Activated CD4-positive, CD25-positive, alpha-beta regulatory T cell (primary cell): ENCODE measurements around the gene EPB42.
"Not testable (repeated sequence)": the region's sequence is repeated elsewhere in the genome, so short reads cannot be mapped to it uniquely, and the experiment has no call there.

ENCODE experiments used
- DNase-seq, 4 experiments: peaks; one replicate each; lab custom pipeline; 2025; lab: John Stamatoyannopoulos, UW

The EPB42 gene

DNA sequence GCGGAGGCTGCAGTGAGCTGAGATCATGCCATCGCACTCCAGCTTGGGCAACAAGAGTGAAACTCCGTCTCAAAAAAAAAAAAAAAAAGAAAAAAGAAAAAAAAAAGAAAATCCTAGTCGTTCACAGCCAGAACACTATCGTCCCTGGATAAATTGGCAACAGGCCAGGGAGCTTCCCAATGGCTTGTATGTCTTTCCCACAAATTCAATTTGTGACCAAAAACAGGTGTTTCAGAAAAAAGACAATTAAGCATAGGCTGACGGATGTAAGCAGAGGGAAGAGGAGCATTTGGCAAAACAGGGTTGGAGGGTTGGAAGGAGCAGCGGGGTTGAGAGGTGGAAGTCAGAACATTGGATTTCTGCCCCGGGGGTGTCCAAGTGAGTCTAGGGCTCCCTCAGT is 8.5 kb downstream of the EPB42 start:
- DNase-seq = no peak

- no peak for DNase-seq
Measured at GRCh38 chr15:43211224-43211735, 9.5 kb downstream of the EPB42 start.

GRCh38 chr15:43210807-43211206 is 10.0 kb downstream of the EPB42 start:
- no peak for DNase-seq

DNA sequence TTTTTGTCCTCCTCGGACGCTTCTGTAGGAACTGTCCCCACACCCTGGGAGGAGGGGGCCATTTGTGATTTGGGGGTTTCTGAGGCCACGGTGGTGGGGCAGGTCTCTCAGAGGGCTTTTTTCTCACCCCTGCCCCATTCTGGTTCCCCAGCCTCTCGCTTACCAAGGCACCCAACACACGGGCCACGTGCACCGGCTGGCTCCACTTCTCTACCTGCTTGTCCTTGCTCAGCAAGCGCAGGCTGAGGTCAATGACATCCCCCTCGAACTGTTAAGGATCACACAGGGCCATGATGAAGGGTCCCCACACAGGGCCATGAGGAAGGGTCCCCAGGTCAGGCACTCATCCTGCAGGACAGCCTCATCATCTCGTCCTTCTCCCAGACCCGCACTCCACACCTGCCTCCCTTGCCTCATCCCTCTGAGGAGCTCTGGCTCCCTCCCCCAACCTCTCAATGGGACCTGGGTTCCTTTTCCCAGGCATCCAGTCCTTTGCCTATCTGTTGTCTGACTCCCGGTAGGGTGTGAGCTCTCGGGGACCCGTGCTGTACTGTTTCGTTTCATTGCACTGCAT is 10.6 kb downstream of the EPB42 start:
- DNase-seq = no peak

- DNase-seq = no peak
Measured at GRCh38 chr15:43209059-43209824, 11.6 kb downstream of the EPB42 start.

- no peak for DNase-seq
Measured at GRCh38 chr15:43208052-43209002, 12.5 kb downstream of the EPB42 start.

DNA sequence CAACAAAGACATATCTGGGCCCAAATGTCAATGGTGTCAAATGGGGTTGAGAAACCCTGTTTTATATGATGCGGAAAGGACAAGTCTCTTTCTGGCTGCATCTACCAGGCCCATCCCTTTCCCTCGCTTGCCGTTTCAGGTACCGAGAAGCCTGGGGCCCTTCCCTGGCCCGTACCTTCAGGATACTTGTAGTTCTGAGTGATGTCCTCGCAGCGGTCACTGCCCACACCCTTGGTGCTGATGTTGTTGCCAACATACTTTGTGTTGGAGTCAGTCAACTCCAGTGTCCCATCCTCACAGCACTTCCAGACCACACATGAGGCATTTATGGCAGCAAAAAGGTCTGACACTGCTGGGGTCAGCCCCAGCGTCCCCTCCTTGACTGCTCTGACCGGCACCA is 13.8 kb downstream of the EPB42 start:
- DNase-seq = no peak

DNA sequence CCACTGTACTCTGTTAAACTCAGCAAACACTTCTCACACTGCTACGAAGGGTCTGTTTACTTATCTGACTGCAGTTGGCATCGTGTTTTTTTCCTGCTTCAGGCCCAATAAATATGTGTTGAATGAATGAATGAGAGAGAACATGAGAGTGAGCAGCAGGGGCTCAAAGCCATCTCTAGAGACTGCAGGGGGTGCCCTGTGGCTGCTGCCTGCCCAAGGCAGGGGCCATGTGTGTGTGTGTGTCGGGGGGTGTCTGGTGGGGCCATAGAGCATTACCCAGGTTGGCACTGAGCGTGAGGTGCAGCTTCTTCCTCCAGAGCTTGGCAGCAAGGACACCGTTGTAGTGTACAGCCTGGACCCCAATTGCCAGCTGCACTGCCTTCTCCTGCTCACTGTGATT is 14.8 kb downstream of the EPB42 start:
- no peak for DNase-seq

DNA sequence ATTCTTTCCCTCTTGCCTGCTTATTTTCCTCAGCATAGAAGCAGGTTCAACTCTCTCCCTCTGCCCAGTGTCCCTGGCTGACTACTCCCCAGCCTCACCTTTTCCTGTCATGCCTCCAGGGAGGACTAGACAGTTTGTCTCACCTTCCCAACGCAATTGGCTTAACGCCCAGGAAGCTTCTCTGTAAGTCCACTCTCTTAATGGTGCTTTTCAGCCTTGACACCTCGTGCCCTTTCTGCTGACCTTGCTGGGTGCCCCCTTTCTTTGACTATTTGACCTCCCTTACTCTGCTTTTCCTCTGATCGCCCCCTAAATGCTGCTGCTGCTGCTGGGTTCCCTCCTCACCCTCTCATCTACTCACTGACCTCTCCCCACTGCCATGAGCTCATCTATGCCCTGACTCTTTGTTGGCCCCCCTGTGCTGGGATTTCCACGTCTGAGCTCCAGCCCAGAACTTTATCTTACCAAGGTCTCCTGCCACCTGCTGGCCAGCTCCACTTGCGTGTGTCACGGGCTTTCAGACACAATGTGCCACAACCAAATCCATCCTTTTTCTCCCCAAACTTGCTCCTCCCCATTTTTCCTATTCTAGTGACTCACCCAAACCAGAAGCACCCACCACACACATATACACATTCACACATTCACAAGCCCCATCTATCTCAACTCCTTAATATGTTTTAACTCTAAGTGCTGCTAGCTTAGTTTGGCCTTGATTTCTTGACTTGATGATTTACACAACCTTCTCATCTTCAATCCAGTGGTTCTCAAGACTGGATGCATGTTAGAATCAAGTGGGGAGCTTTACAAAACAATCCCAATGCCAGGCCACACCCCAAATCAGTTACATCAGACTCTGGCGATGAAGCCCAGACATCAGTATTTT is 16.6 kb downstream of the EPB42 start:
- peak in 1 of 4 experiments; percentile 31 for DNase-seq

DNA sequence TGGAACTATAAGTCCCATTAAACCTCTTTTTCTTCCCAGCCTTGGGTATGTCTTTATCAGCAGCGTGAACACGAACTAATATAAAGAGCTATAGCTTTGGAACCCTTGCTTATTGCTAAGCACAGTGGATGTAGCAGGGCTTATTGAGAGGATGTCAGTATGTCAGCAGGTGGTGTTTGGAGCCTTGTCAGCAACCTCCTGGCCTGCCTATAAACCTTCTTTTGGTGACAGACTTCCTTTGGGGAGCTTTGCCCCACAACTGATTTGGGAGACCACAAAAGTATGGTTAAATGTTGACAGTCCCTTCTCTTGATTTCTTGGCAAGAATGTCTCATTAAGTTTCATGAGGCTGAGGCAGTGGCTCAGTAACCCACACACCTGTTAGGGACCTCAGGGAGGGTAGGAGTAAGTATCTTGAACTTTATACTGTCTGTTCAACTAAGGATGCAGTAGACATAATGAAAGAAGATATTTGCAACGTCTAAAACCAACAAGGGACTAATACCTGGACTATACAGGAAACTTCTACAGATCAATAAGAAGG is 20.8 kb downstream of the EPB42 start:
- no peak for DNase-seq

DNA sequence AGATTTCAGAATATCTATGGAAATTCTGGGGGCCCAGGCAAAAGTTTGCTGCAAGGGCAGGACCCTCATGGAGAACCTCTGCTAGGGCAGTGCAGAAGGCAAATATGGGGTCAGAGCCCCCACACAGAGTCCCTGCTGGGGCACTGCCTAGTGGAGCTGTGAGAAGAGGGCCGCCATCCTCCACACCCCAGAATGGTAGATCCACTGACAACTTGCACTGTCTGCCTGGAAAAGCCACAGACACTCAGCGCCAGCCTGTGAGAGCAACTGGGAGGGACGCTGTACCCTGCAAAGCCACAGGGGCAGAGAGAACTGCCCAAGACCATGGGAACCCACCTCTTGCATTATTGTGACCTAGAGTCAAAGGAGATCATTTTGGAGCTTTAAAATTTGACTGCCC is 21.8 kb downstream of the EPB42 start:
- no peak for DNase-seq

GRCh38 chr15:43198556-43198955 is 22.3 kb downstream of the EPB42 start:
- DNase-seq = not testable (repeated sequence)

GRCh38 chr15:43197773-43198172 is 23.0 kb downstream of the EPB42 start:
- not testable (repeated sequence) for DNase-seq

GRCh38 chr15:43196760-43197548 is 23.9 kb downstream of the EPB42 start:
- no peak for DNase-seq

GRCh38 chr15:43194795-43195194 is 26.0 kb downstream of the EPB42 start:
- DNase-seq = no peak

GRCh38 chr15:43193710-43194109 is 27.1 kb downstream of the EPB42 start:
- DNase-seq = no peak

DNA sequence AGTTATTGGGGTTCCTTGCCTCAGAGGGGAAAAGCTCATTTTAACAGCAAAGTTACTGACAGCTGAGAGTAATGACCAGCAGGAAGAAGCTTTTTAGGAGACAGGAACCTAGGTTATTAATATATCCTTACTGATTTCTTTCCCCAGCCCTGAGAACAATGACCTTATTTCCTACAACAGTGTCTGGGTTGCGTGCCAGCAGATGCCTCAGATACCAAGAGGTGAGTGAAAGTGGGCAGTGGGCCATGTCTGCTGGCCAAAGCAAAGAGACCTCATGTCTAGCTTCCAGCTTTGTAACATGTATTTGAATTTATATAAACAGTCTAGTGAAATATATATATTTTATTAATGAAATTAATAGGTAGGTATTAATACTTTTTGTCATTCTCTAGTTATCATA is 30.6 kb downstream of the EPB42 start:
- no peak for DNase-seq

DNA sequence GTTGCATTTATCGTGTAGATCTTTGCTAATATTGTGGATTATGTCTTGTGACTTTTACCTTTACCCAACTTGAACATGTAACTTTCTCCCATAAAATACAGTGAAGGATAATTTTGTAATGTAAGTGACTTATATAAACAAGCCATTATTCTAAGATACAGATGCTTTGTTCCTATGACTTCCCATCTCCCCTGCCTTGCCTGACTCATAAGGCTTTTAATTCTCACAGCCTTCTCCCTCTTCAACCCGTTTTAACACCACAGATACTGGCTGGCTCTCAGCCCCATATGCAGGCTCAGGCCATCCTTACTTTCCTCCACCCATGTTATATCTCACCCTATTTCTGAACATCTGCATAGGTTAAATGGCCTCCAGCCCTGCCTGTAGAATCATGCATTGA is 31.5 kb downstream of the EPB42 start:
- DNase-seq = no peak

- DNase-seq = no peak
Measured at GRCh38 chr15:43187544-43188155, 33.2 kb downstream of the EPB42 start.

DNA sequence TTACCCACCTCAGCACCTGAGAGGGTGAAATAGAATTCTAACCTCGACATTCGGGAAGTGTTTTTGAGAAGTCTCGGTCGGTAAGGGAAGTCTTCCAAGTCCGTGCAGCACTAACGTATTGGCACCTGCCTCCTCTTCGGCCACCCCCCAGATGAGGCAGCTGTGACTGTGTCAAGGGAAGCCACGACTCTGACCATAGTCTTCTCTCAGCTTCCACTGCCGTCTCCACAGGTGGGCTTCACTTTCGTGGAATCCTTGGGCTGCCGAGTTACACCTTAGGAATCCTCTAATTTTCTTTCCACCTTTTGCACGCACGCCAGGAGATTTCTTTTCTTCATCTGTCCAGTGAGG is 34.8 kb downstream of the EPB42 start:
- DNase-seq = no peak
